T-cell (primary cell): ENCODE data around the gene BMP8A. TPM values are rescaled to one million over a fixed set of nuclear protein-coding genes. Genes with fewer than 3 reads are reported as not detected.

Source experiments
- ATAC-seq, 4 experiments: fragments of 200-7000 bp in 3 of 4; fragments of 150-1000 bp in 1 of 4; cut with Tn5 transposase; replicated peaks in 1 of 4; 1 replicate in 3 of 4; 2 replicates in 1 of 4; pipeline ENCODE4 v1.10.0; 2021; ENCODE audit warnings: moderate library complexity in 3 of 4, mild to moderate bottlenecking in 2 of 4, moderate number of reproducible peaks in 1 of 4
- CTCF ChIA-PET, 2 donors: fragments of 300-600 bp; sonication (Branson Sonifier 250); formaldehyde crosslinking; loops; one replicate each; lab custom pipeline; 2022; ENCODE audit warnings: antibody characterized with exemption in 2 of 2; lab: Charles Lee
- POLR2A ChIA-PET, 2 donors: fragments of 300-600 bp; sonication (Branson Sonifier 250); formaldehyde crosslinking; loops; one replicate each; lab custom pipeline; 2022; ENCODE audit warnings: antibody characterized with exemption in 2 of 2; lab: Charles Lee
- DNase-seq, 35 experiments: peaks; one replicate each; pipeline versions ENCODE4 v3.0.0 to v3.0.0-alpha.2; 2013 to 2023
- H3K27ac ChIP-seq: one replicate; pipeline ENCODE4 v1.5.1; 2013; ENCODE audit warnings: low read length
- H3K27me3 ChIP-seq, 2 experiments: replicated peaks in 1 of 2; 1 replicate in 1 of 2; 2 replicates in 1 of 2; pipeline versions ENCODE4 v1.6.1 to v1.7.0; 2013; ENCODE audit warnings: low read length in 1 of 2, mixed read lengths in 1 of 2; ENCODE audit not compliant: control insufficient read depth in 2 of 2, insufficient read depth in 2 of 2; ENCODE audit errors: extremely low read depth in 1 of 2
- H3K36me3 ChIP-seq, 2 donors: 1 replicate in 1 of 2; 2 replicates in 1 of 2; pipeline versions ENCODE4 v1.6.1 to v1.7.0; 2013; ENCODE audit warnings: low read length in 1 of 2; ENCODE audit not compliant: control insufficient read depth in 2 of 2, insufficient read depth in 1 of 2; ENCODE audit errors: extremely low read depth in 1 of 2
- H3K4me1 ChIP-seq, 2 experiments: 1 replicate in 1 of 2; 2 replicates in 1 of 2; pipeline versions ENCODE4 v1.6.1 to v1.7.0; 2013; ENCODE audit warnings: low read length in 2 of 2, mixed read lengths in 1 of 2; ENCODE audit not compliant: insufficient read depth in 2 of 2, control insufficient read depth in 1 of 2; ENCODE audit errors: extremely low read depth in 1 of 2
- H3K4me3 ChIP-seq, 2 donors: 1 replicate in 1 of 2; 2 replicates in 1 of 2; pipeline versions ENCODE4 v1.5.1 to v1.7.0; 2013; ENCODE audit warnings: mild to moderate bottlenecking in 2 of 2, low read length in 1 of 2, moderate library complexity in 1 of 2; ENCODE audit not compliant: control insufficient read depth in 1 of 2; ENCODE audit errors: extremely low read depth in 1 of 2
- H3K9me3 ChIP-seq: 2 replicates; pipeline ENCODE4 v1.7.0; 2013
- H3K27ac Mint-ChIP-seq, 2 donors: one replicate each; pipeline ENCODE4 v1.8.0; 2020 to 2021; ENCODE audit warnings: mild to moderate bottlenecking in 2 of 2, mixed read lengths in 2 of 2
- H3K27me3 Mint-ChIP-seq, 2 donors: one replicate each; pipeline ENCODE4 v1.8.0; 2021 to 2022; ENCODE audit warnings: mixed read lengths in 2 of 2
- H3K36me3 Mint-ChIP-seq: one replicate; pipeline ENCODE4 v1.8.0; 2021; ENCODE audit warnings: mixed read lengths
- H3K4me1 Mint-ChIP-seq, 3 donors: one replicate each; pipeline ENCODE4 v1.8.0; 2020 to 2022; ENCODE audit warnings: mixed read lengths in 3 of 3, mild to moderate bottlenecking in 1 of 3
- H3K4me3 Mint-ChIP-seq, 3 donors: one replicate each; pipeline ENCODE4 v1.8.0; 2020 to 2022; ENCODE audit warnings: mild to moderate bottlenecking in 3 of 3, mixed read lengths in 3 of 3, moderate library complexity in 3 of 3
- H3K9me3 Mint-ChIP-seq, 3 donors: one replicate each; pipeline ENCODE4 v1.8.0; 2020 to 2022; ENCODE audit warnings: mixed read lengths in 3 of 3
- WGBS: methylation state at CpG from one replicate; pipeline ENCODE4 v1.1.5; 2013; ENCODE audit warnings: missing lambda C conversion rate; ENCODE audit not compliant: insufficient coverage; 5-methylcytosine and 5-hydroxymethylcytosine counted together
- total RNA-seq, 35 experiments: library from RNA in 6 of 35; stranded (reverse) in 6 of 35; fragments of 120-200 nt in 1 of 35; gene quantifications; one replicate each; pipeline versions ENCODE4 v1.2.1 to v1.2.4 and lab custom pipeline; 2013 to 2026

The BMP8A gene
- total RNA-seq, 5 donors from 2014 or later (not counting 1 experiment from before 2014, with no cell fraction given) = 0.38 TPM; not detected in 4

GRCh38 chr1:39533442-39533841, 42.0 kb downstream of the BMP8A start:
- H3K9me3 ChIP-seq = no peaks in the 10 kb centered on the region
- H3K9me3 Mint-ChIP-seq = no peaks in the 10 kb centered on the region
- no peaks in the 10 kb centered on the region for H3K27me3 ChIP-seq
- ChIA-PET POLR2A (interaction anchor here in 1 of 2 donors (0.7 kb wide), 1 partner anchor 350 kb away, joined by 3 read pairs; no protein-coding TSS in a partner anchor), CTCF (interaction anchor here in 1 of 2 donors (0.6 kb wide), 1 partner anchor 551 kb away, joined by 4 read pairs; no protein-coding TSS in a partner anchor)
- H3K36me3 Mint-ChIP-seq = peaks cover 28% of the 10 kb centered on the region
- no peak overlapping the region for H3K27ac Mint-ChIP-seq
- WGBS = 100% methylated on average over 1 of the region's 1 CpG
- no peak for DNase-seq
- H3K36me3 ChIP-seq = peaks cover 7 to 28% of the 10 kb centered on the region in 2 donors
- no peak for ATAC-seq
- H3K4me1 Mint-ChIP-seq = peaks cover 0 to under 1% (median 0%) of the 10 kb centered on the region in 3 donors
- no peak overlapping the region for H3K4me3 ChIP-seq
- H3K4me3 Mint-ChIP-seq = no peak overlapping the region
- H3K27ac ChIP-seq = no peak overlapping the region
- no peaks in the 10 kb centered on the region for H3K4me1 ChIP-seq
- H3K27me3 Mint-ChIP-seq = no peaks in the 10 kb centered on the region

GRCh38 chr1:39538531-39539251, 47.3 kb downstream of the BMP8A start:
- no peaks in the 10 kb centered on the region for H3K9me3 ChIP-seq
- no peak overlapping the region for H3K27ac ChIP-seq
- H3K36me3 Mint-ChIP-seq = peaks cover 32% of the 10 kb centered on the region
- H3K4me3 Mint-ChIP-seq = no peak overlapping the region
- H3K36me3 ChIP-seq = peaks cover 13 to 33% of the 10 kb centered on the region in 2 donors
- H3K4me1 Mint-ChIP-seq = peaks cover 0 to 8% (median 3%) of the 10 kb centered on the region in 3 donors
- no peak for DNase-seq
- ChIA-PET POLR2A (interaction anchor here (0.5 to 0.6 kb wide), 2 partner anchors 13 to 218 kb away, joined by 3 read pairs; no protein-coding TSS in a partner anchor), CTCF (interaction anchor here (0.6 to 1.5 kb wide), 6 partner anchors 14 to 440 kb away, joined by 3 to 9 read pairs (median 4); no protein-coding TSS in a partner anchor)
- H3K4me3 ChIP-seq = no peak overlapping the region
- H3K27me3 Mint-ChIP-seq = no peaks in the 10 kb centered on the region
- no peaks in the 10 kb centered on the region for H3K9me3 Mint-ChIP-seq
- WGBS = 91% methylated on average over 7 of the region's 9 CpGs
- H3K27ac Mint-ChIP-seq = no peak overlapping the region
- no peak for ATAC-seq
- H3K4me1 ChIP-seq = no peaks in the 10 kb centered on the region
- no peaks in the 10 kb centered on the region for H3K27me3 ChIP-seq

DNA sequence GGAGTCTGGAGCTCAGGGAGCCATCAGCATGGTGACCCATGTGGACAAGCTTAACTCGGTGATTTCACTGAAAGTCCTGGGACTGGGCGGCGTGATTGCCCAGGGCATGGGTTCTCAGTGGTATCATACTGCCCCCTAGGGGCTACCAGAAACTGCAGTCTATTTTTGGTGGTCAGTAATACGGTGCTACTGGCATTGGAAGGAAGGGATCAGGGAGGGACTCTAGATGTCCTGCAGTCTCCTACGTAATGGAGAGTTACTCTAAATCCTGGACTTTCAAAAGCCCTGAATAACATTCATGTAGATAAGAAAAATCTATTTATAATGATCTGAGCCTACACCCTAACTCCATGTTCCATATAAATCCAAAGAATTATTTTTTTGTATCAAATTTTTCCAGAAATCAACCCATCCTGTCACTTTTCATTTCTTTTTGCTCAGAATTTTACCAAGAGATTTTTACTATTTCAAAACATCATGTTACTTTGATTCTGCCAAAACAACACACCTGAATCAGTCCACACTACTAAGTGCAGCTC, 47.9 kb downstream of the BMP8A start:
- no peak overlapping the region for H3K27ac ChIP-seq
- peaks cover 34% of the 10 kb centered on the region for H3K36me3 Mint-ChIP-seq
- no peaks in the 10 kb centered on the region for H3K9me3 ChIP-seq
- H3K4me1 ChIP-seq = no peaks in the 10 kb centered on the region
- DNase-seq (peak in 27 of 35 experiments; percentile 3 to 68 (median 23)), ATAC-seq (peak; percentile 55 to 75 (median 63))
- no peaks in the 10 kb centered on the region for H3K27me3 ChIP-seq
- H3K4me3 ChIP-seq = no peak overlapping the region
- no peaks in the 10 kb centered on the region for H3K9me3 Mint-ChIP-seq
- WGBS = 67% methylated on average over 1 of the region's 5 CpGs
- POLR2A ChIA-PET = interaction anchor here in 1 of 2 donors (0.6 kb wide), 1 partner anchor 219 kb away, joined by 3 read pairs; no protein-coding TSS in a partner anchor
- H3K4me3 Mint-ChIP-seq = no peak overlapping the region
- H3K4me1 Mint-ChIP-seq = peaks cover 0 to 8% (median 3%) of the 10 kb centered on the region in 3 donors
- H3K36me3 ChIP-seq = peaks cover 13 to 33% of the 10 kb centered on the region in 2 donors
- no peaks in the 10 kb centered on the region for H3K27me3 Mint-ChIP-seq
- H3K27ac Mint-ChIP-seq = no peak overlapping the region
- CTCF ChIA-PET = interaction anchor here (0.7 to 1.4 kb wide), 3 partner anchors 33 to 441 kb away, joined by 3 to 9 read pairs (median 6); no protein-coding TSS in a partner anchor

DNA sequence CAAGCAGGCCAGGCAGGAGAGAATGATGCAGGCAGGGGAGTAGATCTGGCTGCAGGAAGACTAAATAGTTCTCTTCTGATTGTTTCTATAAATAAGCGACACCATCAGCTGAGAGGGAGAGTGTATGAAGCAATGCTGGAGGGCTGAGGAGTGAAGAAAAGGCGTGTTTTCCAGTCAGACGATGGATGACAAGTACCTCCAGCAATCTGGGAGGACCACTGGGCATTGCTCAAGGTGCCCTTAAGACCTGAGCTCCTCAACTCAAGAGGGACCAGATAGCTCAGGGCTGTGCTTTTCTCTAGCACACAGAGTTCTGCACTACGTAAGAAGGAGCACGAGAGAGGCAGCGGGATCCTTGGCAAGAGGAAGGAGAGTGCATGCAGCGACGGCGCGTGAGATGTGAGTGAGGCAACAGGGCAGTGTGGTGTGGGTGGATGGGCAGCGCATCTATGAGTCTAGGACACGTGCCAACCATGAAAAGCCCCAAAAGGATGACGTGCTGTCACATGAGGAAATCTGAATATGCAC, 49.1 kb downstream of the BMP8A start:
- Histone ChIP-seq H3K27me3 (no peaks in the 10 kb centered on the region), H3K27ac (no peak overlapping the region), H3K4me1 (no peaks in the 10 kb centered on the region), H3K4me3 (no peak overlapping the region), H3K9me3 (no peaks in the 10 kb centered on the region), H3K36me3 (peaks cover 13 to 27% of the 10 kb centered on the region in 2 donors)
- DNase-seq (peak in 2 of 35 experiments; percentile 10 to 16), ATAC-seq (no peak)
- Mint-ChIP-seq H3K4me3 (no peak overlapping the region), H3K4me1 (peaks cover 0 to 8% (median 3%) of the 10 kb centered on the region in 3 donors), H3K27me3 (no peaks in the 10 kb centered on the region), H3K27ac (no peak overlapping the region), H3K36me3 (peaks cover 36% of the 10 kb centered on the region), H3K9me3 (no peaks in the 10 kb centered on the region)
- POLR2A ChIA-PET = no interaction called here
- WGBS = 95% methylated on average over 12 of the region's 13 CpGs
- CTCF ChIA-PET = no interaction called here

GRCh38 chr1:39542924-39543323, 51.5 kb downstream of the BMP8A start:
- Mint-ChIP-seq H3K27ac (no peak overlapping the region), H3K9me3 (no peaks in the 10 kb centered on the region), H3K36me3 (peaks cover 46% of the 10 kb centered on the region), H3K4me1 (peaks cover 0 to 8% (median 3%) of the 10 kb centered on the region in 3 donors), H3K27me3 (no peaks in the 10 kb centered on the region), H3K4me3 (no peak overlapping the region)
- H3K36me3 ChIP-seq = peaks cover 15 to 38% of the 10 kb centered on the region in 2 donors
- H3K27ac ChIP-seq = no peak overlapping the region
- WGBS = no CpG with 5 or more reads among the region's 5 CpGs
- no peaks in the 10 kb centered on the region for H3K9me3 ChIP-seq
- CTCF ChIA-PET = interaction anchor here (0.5 to 1.0 kb wide), 3 partner anchors 9 to 163 kb away, joined by 3 to 5 read pairs (median 3); no protein-coding TSS in a partner anchor
- no peak overlapping the region for H3K4me3 ChIP-seq
- POLR2A ChIA-PET = no interaction called here
- ATAC-seq (no peak), DNase-seq (no peak)
- H3K4me1 ChIP-seq = no peaks in the 10 kb centered on the region
- no peaks in the 10 kb centered on the region for H3K27me3 ChIP-seq

- H3K4me1 Mint-ChIP-seq = no peaks in the 10 kb centered on the region
- H3K4me3 ChIP-seq = no peak overlapping the region
- ChIA-PET CTCF (interaction anchor here in 1 of 2 donors (0.7 kb wide), 1 partner anchor 25 kb away, joined by 4 read pairs; no protein-coding TSS in a partner anchor), POLR2A (interaction anchor here in 1 of 2 donors (0.6 kb wide), 1 partner anchor 271 kb away, joined by 3 read pairs; no protein-coding TSS in a partner anchor)
- no peak overlapping the region for H3K27ac Mint-ChIP-seq
- ATAC-seq (no peak), DNase-seq (no peak)
- 79% methylated on average over 3 of the region's 4 CpGs for WGBS
- no peak overlapping the region for H3K4me3 Mint-ChIP-seq
- H3K36me3 Mint-ChIP-seq = peaks cover 55% of the 10 kb centered on the region
- H3K27me3 Mint-ChIP-seq = no peaks in the 10 kb centered on the region
- no peak overlapping the region for H3K27ac ChIP-seq
- H3K36me3 ChIP-seq = peaks cover 15 to 41% of the 10 kb centered on the region in 2 donors
- H3K4me1 ChIP-seq = no peaks in the 10 kb centered on the region
- no peaks in the 10 kb centered on the region for H3K9me3 Mint-ChIP-seq
- no peaks in the 10 kb centered on the region for H3K9me3 ChIP-seq
- H3K27me3 ChIP-seq = no peaks in the 10 kb centered on the region
Measured at GRCh38 chr1:39544327-39544726, 52.9 kb downstream of the BMP8A start.
